IPS-18c (cell line): ENCODE results near the gene SLC34A1.
A peak's percentile ranks its signal among the peaks of the same experiment; 100 is the strongest.
"Not testable (repeated sequence)": the region's sequence is repeated elsewhere in the genome, so short reads cannot be mapped to it uniquely, and the experiment has no call there.

ENCODE experiments used
- H3K4me3 ChIP-seq: 2 replicates; pipeline ENCODE4 v1.7.0; 2013; ENCODE audit warnings: low read depth, mild to moderate bottlenecking, low read length, moderate library complexity; ENCODE audit not compliant: insufficient read depth
- H3K9me3 ChIP-seq: one replicate; pipeline ENCODE4 v1.6.1; 2013; ENCODE audit warnings: mild to moderate bottlenecking, low read length, moderate library complexity; ENCODE audit not compliant: control insufficient read depth, insufficient read depth

Gene SLC34A1

GRCh38 chr5:177414481-177414880 lies 30.2 kb downstream of the SLC34A1 start:
- H3K4me3 ChIP-seq: no peak overlapping the region
- H3K9me3 ChIP-seq: peaks cover 2% of the 10 kb centered on the region

- H3K4me3 ChIP-seq, H3K9me3 ChIP-seq: not testable (repeated sequence)
Measured at GRCh38 chr5:177417081-177417480, 32.8 kb downstream of the SLC34A1 start.

DNA sequence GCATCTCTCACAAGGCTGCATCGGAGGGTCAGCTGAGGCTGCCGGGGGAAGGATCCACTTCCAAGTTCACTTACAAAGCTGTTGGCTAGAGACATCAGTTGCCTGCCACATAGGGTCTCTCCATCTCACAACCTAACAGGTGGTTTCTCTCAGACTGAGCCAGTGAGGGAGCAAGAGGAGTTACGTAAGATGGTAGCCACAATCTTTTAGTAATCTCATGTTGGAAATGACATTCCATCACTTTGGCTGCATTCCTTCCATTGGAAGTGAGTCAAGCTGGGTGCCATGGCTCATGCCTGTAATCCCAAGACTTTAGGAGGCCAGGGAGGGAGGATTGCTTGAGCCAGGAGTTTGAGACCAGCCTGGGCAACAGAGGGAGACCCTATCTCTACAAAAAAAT lies 34.8 kb downstream of the SLC34A1 start:
- Histone ChIP-seq H3K4me3 (no peak overlapping the region), H3K9me3 (peaks cover 2% of the 10 kb centered on the region)

DNA sequence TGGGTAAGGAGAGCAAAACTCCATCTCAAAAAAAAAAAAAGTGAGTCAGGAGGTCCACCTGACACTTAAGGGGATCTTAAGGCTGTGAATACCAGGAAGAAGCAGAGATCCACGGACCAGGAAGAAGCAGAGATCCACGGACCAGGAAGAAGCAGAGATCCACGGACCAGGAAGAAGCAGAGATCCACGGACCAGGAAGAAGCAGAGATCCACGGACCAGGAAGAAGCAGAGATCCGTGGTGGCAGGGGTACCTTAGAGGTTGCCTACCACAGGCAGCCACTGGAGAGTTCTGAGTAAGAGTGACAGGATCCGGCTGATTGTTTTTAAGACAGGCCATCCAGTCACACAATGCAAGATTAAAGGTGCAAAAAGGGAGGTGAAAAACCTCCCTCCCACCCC lies 36.2 kb downstream of the SLC34A1 start:
- H3K9me3 ChIP-seq, H3K4me3 ChIP-seq: not testable (repeated sequence)

- no peak overlapping the region for H3K4me3 ChIP-seq
- no peaks in the 10 kb centered on the region for H3K9me3 ChIP-seq
Measured at GRCh38 chr5:177421062-177421798, 37.0 kb downstream of the SLC34A1 start.

DNA sequence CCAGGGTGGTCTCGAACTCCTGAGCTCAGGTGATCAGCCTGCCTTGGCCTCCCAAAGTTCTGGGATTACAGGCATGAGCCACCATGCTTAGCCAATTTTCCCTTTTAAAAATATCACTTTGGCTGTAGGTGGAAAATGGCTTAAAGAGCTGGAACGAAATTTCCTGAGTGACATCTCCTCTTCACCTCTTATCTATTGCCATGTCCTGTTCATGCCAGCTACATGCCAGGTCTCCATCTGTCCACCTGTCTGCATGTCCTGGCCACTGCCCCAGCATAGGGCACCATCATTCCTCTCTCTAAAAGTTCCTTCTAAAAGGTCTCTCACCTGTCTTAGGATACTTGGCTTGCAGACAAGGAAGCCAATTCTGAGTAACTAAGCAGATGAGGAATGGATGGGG lies 39.4 kb downstream of the SLC34A1 start:
- Histone ChIP-seq H3K4me3 (no peak overlapping the region), H3K9me3 (no peaks in the 10 kb centered on the region)

- Histone ChIP-seq H3K9me3 (no peaks in the 10 kb centered on the region), H3K4me3 (peak overlapping the region; percentile 78)
Measured at GRCh38 chr5:177425196-177425800, 41.1 kb downstream of the SLC34A1 start.

DNA sequence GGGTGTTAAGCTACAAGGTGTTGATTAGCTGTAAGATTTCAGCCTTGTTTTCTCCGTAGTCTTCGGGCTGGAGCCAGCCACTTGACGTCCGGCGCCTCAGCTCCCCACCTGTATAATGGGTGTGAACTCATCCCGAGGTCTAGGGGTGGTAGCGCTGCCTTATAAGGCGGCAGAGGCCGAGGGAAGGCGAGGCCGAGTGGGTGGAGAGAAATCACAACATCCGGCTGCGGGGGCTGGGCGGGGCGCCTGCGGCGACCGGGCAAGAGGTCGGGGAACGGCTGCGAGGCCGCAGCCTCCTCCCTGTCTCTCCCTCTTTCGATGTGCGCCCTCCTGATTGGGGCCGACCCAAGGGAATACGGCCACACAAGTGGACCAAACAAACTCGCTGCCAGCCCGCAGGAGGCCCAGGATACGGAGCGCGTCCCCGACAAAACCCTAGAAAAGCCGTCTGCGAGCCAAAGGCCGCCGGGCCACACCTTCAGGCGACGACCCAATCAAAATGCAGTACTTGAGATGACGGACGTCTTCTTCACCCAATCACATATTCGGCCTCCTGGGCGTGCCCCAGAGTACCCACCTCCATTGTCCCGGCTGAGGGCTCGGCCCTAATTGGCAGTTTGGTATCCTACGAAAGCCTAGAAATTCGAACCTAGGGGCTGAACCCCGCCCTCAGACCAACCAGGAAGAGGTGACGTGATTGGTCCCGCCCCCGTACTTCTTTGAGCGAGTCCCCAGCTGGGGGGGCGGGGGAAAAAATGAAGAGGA lies 41.7 kb downstream of the SLC34A1 start:
- H3K4me3 ChIP-seq: peak overlapping the region; percentile 78
- no peaks in the 10 kb centered on the region for H3K9me3 ChIP-seq

DNA sequence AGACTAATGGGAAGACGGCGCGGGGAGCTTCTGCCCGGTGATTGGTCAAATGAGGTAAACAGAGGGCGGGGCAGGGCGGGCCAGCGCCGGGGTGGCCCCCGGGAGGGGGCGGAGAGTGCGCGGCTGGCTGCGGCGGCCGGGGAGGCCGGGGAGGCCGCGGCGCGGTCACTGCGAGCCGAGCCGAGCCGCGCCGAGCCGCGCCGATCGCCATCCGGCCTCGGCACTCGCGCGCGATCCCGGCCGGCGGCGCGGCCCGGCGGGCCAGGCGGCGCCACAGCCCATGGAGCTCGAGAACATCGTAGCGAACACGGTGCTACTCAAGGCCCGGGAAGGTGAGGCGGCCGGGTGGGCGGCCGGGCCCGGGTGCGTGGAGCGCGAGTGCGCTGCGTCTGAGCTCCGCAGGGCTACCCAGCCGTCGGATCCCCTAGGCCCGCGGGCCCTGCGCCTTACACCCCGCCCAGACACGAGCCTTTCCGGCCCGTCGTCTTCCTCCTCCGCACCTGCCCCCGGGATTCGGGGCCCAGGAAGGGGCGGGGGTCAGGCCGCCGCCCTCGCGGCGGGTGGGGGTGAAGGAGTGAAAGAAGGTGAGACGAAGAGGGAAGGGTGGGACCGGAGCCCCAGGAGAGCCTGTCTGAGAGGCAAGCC lies 42.5 kb downstream of the SLC34A1 start, which contains the start of gene GRK6:
Gene GRK6, plus strand, starts transcription at position 111 of the 645 bp plus-strand sequence. Its CDS starts 170 bp downstream, at position 281.
- H3K9me3 ChIP-seq: no peaks in the 10 kb centered on the region
- peak within 1 kb of the TSS; percentile 78 for H3K4me3 ChIP-seq

GRCh38 chr5:177427211-177427822 lies 43.1 kb downstream of the SLC34A1 start:
- Histone ChIP-seq H3K9me3 (no peaks in the 10 kb centered on the region), H3K4me3 (peak overlapping the region; percentile 75)

GRCh38 chr5:177427919-177428573 lies 43.8 kb downstream of the SLC34A1 start:
- Histone ChIP-seq H3K9me3 (no peaks in the 10 kb centered on the region), H3K4me3 (peak overlapping the region; percentile 75; the same call in 1 of the 2 replicates)

DNA sequence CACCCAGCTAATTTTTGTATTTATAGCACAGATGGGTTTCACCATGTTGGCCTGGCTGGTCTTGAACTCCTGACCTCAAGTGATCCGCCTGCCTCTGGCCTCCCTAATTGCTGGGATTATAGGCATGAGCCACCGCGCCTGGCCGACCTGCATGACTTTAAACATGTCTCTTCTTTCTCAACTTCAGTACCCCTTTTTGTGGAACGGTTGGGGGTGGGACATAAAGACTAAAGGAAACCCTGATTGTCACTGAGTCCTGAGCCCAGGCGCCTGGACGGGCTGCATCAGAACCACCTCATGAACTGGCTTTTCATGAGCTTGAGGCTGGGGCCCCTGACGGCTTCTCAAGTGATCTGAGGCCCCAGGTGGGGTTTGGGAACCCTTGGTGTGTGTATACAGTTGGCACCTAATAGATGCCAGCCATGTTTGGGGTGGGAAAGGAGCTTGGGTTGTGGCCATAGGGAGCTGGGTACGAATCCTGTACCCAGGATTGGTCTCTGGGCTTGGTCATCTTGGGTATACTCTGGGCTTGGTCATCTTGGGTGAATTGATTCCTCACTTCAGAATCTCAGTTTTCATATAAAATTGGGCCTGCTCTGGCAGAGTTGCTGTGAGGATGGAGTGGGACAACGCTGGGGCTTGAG lies 44.5 kb downstream of the SLC34A1 start:
- H3K9me3 ChIP-seq: no peaks in the 10 kb centered on the region
- no peak overlapping the region for H3K4me3 ChIP-seq

DNA sequence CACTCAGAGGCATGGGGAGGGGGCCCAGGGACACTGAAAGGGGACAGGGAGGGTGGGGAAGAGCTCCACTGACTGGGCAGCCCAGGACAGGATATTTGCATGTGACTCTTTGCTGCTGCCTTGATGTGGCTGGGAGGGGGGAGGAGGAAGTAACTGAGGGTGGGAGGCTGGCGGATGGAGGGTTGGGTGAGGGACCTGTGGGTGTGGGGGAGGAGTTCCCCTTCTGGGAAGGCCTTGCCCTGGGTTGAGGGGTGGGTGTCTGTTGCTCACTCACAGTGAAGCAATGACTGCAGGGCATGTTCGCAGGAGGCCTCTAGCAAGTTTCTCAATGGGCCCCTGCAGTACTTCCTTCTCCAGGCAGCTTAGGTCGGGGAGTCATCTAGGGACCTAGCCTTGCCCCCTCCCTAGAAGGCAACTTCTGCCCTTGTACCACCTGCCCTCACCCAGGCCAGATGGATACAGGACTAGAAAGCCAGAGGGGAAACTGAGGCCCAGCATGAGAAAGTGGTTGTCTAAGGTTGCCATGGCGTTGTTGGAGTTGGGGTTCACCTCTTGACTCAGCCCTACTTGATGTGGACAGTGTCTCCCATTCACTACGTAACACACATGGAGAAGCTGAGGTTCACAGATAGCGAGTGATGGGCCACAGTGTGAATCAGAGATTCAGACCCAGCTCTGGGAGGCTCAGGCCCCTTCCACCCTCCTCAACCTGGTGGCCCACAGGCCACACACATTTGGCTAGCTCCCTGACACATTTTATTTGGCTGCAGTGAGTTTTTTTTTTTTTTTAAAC lies 45.2 kb downstream of the SLC34A1 start:
- no peak overlapping the region for H3K4me3 ChIP-seq
- H3K9me3 ChIP-seq: no peaks in the 10 kb centered on the region

- Histone ChIP-seq H3K9me3 (no peaks in the 10 kb centered on the region), H3K4me3 (no peak overlapping the region)
Measured at GRCh38 chr5:177430140-177430951, 46.1 kb downstream of the SLC34A1 start.

- Histone ChIP-seq H3K4me3 (no peak overlapping the region), H3K9me3 (no peaks in the 10 kb centered on the region)
Measured at GRCh38 chr5:177430972-177431316, 46.7 kb downstream of the SLC34A1 start.
